Measurements from ENCODE around the gene HSPA12A. TPM values are rescaled to one million over a fixed set of nuclear protein-coding genes. Genes with fewer than 3 reads are reported as not detected.
A peak's percentile ranks its signal among the peaks of the same experiment; 100 is the strongest.

The HSPA12A gene
- total RNA-seq, 1 donor from 2014 or later, result 22.5 TPM

- no peak for ATAC-seq
- intact Hi-C loops (cut with micrococcal nuclease), result no loop called here
- DNase-seq, result no peak
These were observed 63.0 kb downstream of the HSPA12A start for GRCh38 chr10:116679351-116679750.

- no peak for ATAC-seq
- no peak for DNase-seq
- intact Hi-C loops (cut with micrococcal nuclease), result no loop called here
These were observed 65.7 kb downstream of the HSPA12A start for GRCh38 chr10:116676633-116677032.

DNA sequence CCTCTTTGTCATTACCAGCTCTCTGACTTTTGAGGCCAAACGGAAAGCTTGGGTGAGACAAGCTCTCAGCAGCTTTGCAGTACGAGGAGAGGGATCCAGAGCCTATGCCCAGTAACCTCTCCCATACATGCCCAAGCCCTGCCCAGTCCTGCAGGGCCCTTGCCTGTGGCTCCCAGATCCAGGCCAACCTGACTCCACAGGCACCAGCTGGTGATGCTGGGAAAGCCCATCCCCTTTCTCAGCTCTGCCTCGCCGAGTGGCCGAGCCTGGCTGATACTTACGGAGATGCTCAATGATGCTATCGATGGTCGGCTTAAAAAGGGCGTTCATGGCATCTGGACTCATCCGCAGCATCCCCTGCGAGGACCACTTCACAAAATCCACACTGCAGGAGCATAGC, 66.2 kb downstream of the HSPA12A start:
- intact Hi-C loops (cut with micrococcal nuclease), result no loop called here
- DNase-seq, result no peak
- no peak for ATAC-seq

GRCh38 chr10:116674901-116675423, 67.4 kb downstream of the HSPA12A start:
- no peak for ATAC-seq
- DNase-seq, result no peak
- intact Hi-C loops (cut with micrococcal nuclease), result no loop called here

DNA sequence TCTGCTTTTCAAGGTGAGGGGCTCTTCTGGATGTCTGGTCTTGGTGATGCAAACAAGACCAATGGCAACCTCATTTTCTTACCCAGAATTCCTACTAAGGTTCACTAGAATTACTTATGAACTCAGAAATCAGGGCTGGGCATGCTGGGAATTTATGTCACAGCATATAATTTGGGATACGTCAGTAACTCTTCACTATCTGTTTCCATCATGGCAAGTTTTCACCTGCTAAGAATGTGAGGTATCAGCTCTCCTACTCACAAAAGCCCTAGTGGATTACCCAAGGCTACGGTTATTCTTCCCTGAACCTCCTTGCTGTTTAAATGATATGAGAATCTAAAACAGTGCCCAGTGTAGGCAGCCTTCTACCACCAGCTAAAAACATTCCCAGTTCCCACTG, 68.5 kb downstream of the HSPA12A start:
- ATAC-seq (no peak), DNase-seq (no peak)
- intact Hi-C loops (cut with micrococcal nuclease), result no loop called here

DNA sequence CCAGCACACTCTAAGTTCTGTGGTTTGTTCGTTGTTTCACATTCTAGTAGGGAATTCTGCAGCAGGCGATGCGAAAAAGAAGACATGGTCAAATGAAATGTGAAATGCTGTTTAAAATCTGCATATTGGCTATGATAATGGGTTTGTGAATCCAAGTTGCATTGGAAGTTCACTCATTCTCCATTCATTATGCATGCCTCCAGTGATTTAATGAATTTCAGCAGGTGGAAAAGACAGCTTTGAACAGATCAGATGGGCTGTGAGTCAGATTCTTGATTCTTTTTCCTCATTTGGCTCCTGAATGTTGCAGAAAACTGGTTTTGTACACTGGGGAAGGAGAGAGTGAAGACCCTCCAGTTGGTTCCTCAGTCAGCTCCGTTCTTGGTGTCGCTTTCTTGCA, 69.5 kb downstream of the HSPA12A start:
- intact Hi-C loops (cut with micrococcal nuclease), result no loop called here
- DNase-seq (no peak), ATAC-seq (no peak)

- DNase-seq, result no peak
- ATAC-seq, result no peak
- intact Hi-C loops (cut with micrococcal nuclease), result no loop called here
These were observed 71.0 kb downstream of the HSPA12A start for GRCh38 chr10:116671274-116671926.

DNA sequence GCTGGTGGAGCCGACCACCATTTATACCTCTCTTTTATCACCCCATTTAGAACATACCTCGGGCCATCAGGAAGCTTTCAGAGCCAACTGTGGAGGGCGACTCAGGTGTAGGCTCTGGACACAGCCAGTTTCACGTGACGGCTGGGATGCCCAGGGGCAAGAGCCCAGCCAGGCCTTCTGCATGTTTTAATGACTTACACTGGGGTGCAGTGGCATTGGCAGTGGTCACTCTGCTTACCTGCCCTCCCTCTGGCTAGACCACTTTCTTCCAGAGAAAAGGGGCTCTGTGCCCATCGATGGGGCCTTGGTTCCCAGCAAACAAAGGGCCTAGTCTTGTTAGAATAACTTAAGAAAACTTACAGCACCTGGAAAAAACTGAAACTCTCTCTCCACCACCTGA, 71.7 kb downstream of the HSPA12A start:
- ATAC-seq, result no peak
- intact Hi-C loops (cut with micrococcal nuclease), result no loop called here
- DNase-seq, result no peak

- intact Hi-C loops (cut with micrococcal nuclease), result no loop called here
- DNase-seq, result no peak
- ATAC-seq, result peak; percentile 19
These were observed 72.3 kb downstream of the HSPA12A start for GRCh38 chr10:116669832-116670644.

DNA sequence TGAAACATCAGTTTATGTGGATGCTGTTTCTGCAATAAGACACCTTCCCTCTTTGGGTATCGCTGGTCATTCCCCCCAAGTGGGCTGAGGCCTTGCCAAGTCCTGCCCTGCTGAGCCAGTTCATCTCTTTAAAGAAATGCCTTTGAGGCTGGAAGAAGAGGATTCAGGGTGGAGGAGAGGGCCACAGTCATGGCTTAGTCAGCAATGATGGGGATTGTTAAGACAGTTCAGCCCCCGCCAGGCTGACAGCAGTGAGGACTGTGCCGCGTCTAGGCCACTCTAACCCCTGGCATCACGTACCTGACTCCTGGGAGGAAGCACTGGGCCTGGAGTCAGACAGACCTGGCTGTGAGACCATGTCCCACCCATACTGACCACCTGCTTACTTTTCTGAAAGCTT, 73.3 kb downstream of the HSPA12A start:
- intact Hi-C loops (cut with micrococcal nuclease), result no loop called here
- ATAC-seq, result no peak
- DNase-seq, result no peak

DNA sequence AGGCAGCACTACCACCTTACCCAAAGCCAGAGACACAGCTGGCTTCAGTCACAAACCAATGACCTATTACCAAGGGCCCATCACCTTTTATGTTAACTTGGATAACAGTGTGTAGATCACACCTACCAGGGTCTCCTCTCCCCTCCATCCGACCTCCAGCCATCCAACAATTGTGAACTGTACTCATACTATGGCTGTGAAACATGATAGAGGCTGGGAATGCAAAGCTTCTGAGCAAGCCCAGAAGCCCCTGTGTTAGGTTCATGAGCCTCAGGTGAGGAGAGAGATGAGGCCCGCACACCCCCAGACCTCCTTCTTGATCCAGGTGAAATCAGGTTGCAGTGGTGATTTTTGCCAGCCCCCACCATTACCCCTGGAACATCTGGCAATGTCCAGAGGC, 73.9 kb downstream of the HSPA12A start:
- DNase-seq (no peak), ATAC-seq (no peak)
- intact Hi-C loops (cut with micrococcal nuclease), result no loop called here

DNA sequence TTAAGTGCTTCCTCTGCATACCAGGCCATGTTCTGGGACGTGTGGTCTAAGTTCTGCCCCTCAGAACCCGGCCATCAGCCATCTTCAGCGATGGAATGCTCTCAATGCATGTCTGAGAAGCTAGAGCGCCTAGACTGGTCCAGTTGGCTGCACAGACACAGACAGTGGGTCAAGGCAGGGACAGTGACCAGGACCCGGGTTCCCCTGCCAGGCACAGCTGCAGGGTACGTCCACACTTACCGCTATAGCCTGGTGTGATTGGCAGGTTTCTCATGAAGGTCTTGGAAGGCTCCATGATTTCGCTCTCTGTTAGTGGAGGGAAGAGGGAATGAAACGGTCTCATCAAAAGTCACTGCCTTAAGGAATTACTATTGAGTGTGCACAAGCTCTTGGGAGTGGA, 74.3 kb downstream of the HSPA12A start:
- DNase-seq (no peak), ATAC-seq (no peak)
- intact Hi-C loops (cut with micrococcal nuclease), result no loop called here

DNA sequence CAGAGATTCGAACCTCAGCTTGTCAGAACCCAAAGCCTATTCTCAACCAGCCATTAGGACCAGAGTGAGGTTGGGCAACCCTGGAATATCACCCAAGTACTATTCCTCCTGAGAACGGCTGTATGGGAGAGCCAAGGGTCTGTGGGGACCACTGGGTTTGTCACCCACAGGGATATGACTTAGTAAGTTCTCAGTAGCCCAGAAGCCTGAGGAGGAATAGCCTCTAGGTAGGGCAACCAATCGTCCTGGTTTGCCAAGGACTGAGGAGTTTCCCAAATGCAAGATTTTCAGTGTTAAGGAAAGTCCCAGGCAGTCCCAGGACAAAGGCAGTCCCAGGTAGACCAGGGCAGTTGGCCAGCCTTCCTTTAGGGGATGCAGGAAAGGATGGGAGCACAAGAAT, 74.9 kb downstream of the HSPA12A start:
- no peak for ATAC-seq
- intact Hi-C loops (cut with micrococcal nuclease), result no loop called here
- DNase-seq, result no peak

DNA sequence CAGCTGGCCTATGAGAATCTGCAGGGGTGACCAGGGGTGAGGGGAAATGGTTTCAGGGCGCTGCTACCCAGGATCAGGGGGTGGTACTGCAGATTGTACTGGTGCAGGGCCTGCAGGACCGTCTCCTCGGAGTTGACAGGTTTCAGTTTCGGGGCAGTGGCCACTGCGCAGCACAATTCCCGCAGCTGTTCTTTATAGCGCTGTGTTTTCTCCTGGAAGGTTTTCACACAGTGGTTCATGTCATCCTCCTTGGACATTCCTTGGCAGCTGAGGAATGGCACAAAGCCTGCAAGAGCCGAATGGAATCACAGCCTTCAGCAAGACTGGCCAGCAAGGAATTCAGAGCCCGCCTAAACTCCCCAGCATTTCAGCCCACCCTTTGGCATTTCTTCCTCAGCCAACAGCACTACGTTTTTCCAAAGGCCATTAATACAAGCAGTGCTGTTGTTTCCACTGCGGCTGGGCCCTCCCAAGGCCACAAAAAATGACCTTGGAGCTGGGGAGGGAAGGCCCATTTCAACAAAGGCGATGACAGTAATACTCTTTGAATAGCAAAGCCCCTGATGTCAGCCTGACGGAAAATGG, 76.7 kb downstream of the HSPA12A start:
- intact Hi-C loops (cut with micrococcal nuclease), result no loop called here
- ATAC-seq (peak; percentile 87), DNase-seq (peak; percentile 55)

- ATAC-seq, result no peak
- intact Hi-C loops (cut with micrococcal nuclease), result no loop called here
These were observed 77.7 kb downstream of the HSPA12A start for GRCh38 chr10:116664631-116665030.

GRCh38 chr10:116663342-116663741, 79.0 kb downstream of the HSPA12A start:
- intact Hi-C loops (cut with micrococcal nuclease), result no loop called here
- ATAC-seq (no peak), DNase-seq (no peak)

More at GRCh38 chr10:116664631-116665030, 77.7 kb downstream of the HSPA12A start:
- no peak for DNase-seq

- no peak for ATAC-seq
- intact Hi-C loops (cut with micrococcal nuclease), result no loop called here
- DNase-seq, result no peak
These were observed 81.5 kb downstream of the HSPA12A start for GRCh38 chr10:116660860-116661259.

GRCh38 chr10:116659049-116659670, 83.2 kb downstream of the HSPA12A start:
- intact Hi-C loops (cut with micrococcal nuclease), result no loop called here
- DNase-seq (no peak), ATAC-seq (no peak)

GRCh38 chr10:116657863-116658551, 84.4 kb downstream of the HSPA12A start:
- ATAC-seq (no peak), DNase-seq (no peak)
- intact Hi-C loops (cut with micrococcal nuclease), result no loop called here

Measured in left ventricle myocardium superior (tissue), 1 donor.